ENCODE results near the gene ATF7IP.

ATF7IP gene

DNA sequence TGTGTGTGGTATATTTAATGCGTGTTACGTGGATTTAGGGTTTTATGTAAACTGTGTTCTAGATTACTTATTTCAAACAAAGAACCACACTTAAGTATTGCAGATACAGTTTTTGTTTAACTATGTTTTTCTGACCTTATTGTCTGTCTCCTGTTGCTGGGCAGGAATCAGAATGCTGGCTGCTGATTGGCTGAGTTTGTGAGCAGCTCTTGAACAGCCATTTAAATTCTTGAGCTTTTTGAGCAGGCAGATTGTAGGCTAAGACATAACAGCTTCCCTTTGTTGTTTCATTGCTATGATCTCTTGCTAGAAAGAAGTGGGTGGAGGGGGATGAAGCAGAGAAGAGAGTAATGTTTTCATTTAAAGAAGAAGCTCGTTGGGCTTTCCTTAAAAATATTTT, 52.2 kb downstream of the ATF7IP start:
- no peak for DNase-seq

DNA sequence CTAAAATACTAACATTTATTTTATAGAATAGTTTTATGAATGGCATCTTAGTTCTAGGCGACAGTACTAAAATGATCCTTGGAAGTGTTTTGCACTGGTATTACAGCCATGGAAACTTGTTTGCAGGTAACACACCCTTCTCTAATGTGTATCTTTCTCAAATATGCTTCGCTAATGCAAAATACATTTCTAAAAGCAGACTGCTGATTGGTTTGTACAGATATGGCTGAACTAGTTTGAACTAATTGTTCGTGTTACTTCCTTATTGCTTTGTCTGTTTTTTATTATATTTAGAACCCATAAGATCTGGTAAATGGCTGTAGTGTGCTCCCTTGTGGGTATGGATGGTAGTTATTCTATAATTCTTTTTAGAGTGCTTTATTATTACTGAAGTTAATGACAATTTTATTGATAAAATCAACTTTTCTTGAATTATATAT, 53.0 kb downstream of the ATF7IP start:
- no peak for DNase-seq

DNA sequence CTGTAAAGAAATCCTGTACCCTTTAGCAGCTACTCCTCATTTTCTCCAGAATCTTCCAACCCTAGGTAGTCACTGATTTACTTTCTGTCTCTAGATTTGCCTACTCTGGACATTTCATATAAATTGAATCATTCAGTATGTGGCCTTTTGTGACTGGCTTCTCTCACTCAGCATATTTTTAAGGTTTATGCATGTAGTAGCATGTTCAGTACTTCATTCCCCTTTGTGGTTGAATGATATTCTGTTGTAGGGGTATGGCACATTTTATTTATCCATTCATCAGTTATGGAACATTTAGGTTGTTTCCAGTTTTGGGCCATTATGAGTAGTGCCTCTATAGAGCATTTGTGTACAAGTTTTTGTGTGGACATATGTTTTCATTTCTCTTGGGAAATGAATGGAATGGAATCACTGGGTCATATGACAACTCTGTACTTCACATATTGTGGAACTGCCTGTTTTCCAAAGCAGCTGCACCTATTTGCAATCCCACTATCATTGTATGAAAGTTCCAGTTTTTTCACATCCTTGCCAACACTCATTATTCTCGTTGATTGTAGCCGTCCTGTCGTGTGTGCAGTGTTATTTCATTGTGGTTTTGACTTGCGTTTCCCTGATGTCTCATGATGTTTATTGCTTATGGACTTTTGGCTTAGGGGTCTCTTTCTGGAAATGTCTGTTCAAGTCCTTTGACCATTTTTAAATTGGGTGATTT, 57.2 kb downstream of the ATF7IP start:
- DNase-seq: no peak

DNA sequence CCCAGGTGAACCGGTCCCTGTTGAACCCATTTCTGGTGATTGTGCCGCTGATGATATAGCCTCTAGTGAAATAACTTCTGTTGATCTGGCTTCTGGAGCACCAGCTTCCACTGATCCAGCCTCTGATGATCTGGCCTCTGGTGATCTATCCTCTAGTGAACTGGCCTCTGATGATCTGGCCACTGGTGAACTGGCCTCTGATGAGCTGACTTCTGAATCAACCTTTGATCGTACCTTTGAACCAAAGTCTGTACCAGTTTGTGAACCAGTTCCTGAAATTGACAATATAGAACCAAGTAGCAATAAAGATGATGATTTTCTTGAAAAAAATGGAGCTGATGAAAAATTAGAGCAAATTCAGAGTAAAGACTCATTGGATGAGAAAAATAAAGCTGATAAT, 59.1 kb downstream of the ATF7IP start:
- no peak for DNase-seq

DNA sequence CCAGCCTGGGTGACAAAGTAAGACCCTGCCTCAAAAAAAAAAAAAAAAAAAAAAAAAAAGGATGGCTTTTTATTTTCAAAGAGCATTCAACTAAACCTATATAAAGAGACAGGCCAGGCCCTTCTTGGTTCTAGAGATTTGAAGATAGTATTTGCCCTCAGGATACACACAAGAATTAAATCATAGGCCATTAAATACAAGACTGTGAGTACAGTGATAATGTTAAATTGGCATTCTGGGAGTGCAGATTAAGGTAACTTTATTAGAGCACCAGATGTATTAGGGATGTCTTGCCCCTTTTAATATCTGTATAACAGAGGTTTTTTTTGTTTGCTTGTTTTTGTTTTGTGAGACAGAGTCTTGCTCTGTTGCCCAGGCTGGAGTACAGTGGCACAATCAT, 61.3 kb downstream of the ATF7IP start:
- DNase-seq: no peak

DNA sequence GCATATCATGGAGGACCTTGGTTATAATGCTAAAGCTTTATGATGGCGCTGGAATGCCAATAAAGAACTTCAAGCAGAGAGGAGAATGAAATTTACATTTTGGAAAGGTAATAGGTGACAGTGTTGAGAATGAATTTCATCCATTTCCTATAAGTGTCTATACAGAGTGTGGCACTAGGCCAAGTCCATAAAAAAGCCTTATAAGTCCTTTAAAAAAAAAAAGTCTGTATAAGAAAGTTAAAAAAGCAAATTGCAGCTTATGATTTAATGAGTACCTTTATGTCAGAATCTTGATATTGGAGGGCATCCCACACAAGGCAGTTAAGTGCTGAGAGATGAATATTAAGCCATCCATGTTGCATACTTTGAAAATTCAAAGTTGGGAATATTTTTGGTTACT, 62.4 kb downstream of the ATF7IP start:
- no peak for DNase-seq

DNA sequence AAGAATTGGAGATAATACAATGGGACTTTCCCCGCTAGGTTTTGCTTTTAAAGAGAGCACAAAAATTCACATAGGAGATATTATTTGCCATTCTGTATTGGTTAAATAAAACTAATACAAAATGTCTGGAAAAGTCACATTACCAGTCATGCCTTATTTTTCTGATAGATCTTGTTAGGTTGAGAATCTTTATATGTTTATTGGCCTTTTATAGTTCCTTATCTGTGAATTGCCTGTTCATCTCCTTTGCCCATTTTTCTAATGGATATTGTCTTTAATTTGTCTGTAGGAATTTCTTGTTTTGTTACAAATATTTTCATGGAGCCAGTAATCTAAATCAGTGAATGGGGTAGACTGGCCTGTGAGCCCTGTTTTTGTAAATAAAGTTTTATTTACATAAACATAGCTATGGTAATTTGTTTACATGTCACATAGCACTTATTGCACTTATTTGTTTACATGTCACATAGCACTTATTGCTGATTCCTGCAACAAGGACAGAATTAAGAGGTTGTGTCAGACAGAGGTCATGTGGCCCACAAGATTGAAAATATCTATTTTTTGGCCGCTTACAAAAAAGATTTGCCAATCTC, 65.0 kb downstream of the ATF7IP start:
- DNase-seq: no peak

DNA sequence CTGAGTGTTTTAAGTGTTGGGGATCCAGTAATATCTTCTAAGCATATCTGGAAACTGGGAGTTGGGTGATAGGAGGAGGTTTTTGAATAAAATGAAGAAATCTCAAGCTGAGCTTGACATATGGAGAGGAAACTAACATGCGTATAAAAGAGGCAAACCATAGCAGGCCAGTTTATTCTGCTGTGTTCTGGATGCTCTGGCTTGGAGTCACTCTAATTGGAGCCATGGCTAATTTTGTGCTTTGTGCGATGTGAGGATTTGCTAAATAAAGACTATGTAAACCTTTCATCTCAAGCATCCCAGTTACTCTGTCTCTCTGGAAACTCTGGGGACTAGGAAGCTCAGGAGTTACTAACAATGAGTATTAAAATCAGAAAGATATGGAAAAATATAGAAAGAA, 66.5 kb downstream of the ATF7IP start:
- DNase-seq: no peak

DNA sequence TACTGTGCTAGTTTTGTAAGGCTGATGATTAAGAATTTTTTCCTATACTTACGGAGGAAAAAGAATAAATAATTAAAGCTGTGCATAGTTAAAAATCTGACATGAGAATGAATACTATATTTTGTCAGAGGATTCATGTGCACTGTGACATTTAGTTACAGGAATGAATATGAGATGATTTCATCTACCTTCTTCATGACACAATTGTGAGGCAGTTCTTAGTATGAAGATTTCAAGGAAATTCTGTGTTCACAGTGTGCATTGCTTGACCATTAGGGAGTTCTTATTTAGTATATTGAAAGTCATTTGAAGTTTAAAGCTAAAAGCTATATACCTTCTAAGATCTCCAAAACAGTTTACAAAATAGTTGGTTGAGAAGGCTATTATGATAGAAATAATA, 70.1 kb downstream of the ATF7IP start:
- no peak for DNase-seq

DNA sequence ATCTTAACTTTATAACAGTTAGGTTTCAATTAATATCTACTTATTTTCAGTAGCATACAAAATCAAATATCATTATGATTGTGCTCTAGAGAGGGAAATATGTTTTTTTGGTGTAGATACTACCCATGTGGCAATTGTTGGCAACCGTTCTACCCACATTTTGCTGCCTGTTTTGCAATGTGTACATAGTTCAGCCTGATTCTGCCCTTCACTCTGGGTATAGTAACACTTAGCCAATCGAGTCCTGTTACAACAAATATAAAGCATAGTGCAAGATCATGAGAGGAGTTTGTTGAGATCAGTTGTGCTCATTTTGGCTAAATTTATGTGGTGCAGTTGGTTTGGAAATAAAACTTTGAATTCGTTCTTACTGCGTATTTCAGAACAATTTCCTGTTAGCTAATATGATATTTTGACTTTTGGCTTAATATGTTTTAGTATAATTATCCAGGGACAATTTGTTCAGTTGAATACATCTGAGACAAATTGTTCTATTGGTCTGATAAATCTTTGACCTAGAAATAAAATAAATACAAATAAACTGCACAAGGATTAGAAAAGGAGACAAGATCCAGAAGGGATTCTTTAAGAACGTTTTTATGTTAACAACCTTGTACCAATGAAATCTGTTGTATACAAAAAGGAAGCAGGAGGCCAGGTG, 76.9 kb downstream of the ATF7IP start:
- no peak for DNase-seq

DNA sequence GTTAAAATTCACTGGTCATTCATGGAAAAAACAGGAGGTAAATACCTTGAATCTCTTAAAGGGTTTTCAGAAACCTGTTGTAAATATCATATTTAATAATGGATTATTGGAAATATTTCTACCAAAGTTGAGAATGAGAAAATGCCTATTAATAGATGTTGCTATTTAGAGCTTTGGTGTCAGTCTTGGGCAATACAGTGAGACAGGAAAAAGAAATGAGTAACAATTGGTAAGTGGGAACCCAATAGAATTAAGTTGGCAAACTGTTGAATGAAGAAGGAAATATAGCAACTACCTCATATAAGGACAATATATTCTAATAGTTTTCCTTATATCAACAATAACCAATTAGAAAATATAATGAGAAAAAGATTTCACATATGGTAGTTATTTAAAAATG, 78.0 kb downstream of the ATF7IP start:
- no peak for DNase-seq

DNA sequence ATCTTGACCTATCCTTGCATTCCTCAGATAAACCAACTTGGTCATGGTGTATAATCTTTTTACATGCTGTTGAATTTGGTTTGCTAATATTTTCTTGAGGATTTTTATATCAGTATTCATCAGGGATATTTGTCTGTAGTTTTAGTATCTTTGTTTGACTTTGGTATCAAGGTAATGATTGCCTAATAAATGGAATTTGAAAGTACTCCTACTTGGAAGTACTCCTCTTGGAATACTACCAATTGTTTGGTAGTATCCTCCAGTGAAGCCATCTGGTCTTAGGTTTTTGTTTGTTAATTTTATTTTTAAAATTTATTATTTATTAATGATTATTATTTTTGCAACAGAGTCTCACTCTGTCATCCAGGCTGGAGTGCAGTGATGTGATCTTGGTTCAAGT, 85.0 kb downstream of the ATF7IP start:
- DNase-seq: no peak

DNA sequence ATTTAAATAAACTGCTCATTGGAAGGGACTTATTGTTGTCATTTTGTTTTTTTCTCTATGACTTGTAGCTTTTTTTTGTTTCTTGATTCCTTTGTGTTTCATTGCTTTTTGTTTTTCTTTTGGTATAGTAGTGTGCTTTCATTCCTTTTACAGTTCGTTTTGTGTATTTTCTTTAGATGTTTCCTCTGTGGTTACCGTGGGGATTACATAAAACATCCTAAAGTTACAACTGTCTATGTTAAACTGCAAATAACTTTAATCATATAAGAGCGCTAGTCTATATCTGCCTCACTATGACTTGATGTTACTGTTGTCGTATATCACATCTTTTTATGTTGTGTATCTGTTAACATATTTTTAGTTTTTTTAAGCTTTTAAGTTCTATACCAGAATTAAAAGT, 86.9 kb downstream of the ATF7IP start:
- no peak for DNase-seq

DNA sequence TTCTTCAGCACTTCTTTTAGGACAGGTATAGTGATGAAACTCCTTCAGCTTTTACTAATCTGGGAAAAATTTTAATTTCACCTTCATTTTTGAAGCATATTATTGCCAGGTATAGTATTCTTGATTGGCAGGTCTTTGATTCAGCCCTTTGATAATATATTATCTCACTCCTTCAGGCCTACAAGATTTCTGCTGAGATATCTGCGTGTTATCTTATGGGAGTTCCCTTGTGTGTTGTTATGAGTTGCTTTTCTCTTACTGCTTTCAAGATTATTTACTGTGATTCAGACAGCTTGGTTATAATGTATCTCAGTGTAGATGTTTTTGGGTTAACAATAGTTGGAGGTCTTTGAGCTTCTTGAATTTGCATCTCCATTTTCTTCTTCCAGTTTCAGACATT, 87.4 kb downstream of the ATF7IP start:
- DNase-seq: no peak

DNA sequence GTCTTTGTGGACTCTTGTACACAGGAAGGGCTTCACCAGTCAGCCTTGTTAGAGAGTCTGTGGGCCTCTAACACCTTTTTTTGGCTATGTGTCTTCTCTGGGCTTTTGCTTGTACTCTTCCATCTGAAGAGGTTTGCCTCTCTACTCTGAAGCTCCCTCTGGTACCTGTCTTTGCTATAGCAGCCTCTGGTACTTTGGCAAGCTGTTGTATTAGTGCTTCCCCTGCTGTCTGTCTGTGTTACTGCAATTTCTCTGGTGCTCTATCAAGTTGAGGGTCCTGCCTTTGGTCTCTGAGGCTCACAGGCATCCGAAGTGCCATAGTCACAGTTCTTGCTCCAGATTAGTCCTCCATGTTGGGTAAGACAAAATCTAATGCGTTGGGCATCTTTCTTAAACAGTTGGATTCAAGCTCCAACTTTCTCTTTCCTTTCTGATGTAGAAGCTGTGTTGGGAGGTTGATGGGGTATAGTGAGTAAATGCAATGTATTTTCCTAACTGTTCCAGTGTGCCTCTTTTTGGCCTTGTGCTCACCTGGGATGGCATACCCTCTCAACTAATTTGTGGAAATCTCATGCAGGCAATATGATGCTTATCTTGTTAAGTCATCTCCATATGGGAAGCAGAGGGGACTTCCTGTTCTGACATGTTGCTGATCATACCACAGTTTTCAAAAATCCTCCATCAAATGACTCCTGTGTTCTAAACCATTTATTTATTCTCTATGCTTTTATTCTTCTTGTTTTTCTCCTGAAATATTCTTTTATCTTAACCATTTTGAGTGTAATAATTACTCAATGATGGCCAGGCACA, 88.8 kb downstream of the ATF7IP start:
- DNase-seq: peak; percentile 18

DNA sequence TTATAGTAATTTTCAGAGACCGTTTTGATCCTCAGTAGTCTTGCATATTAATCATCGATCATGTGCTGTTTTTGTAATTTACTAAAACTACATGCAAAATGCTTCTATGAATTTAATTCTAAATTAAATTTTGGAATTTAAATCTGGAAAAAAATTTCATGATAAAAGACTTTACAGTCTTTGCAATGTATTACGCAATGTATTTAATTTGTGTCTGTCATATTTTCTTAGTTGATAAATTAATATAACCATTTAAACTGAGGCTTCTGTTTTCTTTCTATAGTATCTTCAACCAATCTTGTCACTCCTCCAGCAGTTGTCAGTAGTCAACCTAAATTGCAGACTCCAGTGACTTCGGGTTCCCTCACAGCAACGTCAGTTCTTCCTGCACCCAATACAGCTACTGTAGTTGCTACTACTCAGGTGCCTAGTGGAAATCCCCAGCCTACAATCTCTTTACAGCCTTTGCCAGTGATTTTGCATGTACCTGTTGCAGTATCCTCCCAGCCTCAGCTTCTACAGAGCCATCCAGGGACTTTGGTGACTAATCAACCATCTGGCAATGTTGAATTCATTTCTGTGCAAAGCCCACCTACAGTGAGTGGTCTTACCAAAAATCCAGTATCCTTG, 94.8 kb downstream of the ATF7IP start:
- no peak for DNase-seq

DNA sequence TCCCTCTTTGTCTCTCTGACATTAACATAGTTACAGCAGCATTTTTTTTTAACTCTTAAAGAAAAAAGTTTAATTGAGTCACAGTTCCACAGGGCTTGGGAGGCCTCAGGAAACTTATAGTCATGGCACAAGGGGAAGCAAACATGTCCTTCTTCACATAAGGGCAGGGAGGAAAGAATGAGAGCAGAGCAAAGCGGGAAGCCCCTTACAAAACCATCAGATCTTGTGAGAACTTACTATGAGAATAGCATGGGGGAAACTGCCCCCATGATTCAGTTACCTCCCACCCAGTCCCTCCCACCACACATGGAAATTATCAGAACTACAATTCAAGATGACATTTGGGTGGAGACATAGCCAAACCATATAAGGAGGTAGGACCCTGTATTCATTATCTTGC, 106.0 kb downstream of the ATF7IP start:
- DNase-seq: no peak

DNA sequence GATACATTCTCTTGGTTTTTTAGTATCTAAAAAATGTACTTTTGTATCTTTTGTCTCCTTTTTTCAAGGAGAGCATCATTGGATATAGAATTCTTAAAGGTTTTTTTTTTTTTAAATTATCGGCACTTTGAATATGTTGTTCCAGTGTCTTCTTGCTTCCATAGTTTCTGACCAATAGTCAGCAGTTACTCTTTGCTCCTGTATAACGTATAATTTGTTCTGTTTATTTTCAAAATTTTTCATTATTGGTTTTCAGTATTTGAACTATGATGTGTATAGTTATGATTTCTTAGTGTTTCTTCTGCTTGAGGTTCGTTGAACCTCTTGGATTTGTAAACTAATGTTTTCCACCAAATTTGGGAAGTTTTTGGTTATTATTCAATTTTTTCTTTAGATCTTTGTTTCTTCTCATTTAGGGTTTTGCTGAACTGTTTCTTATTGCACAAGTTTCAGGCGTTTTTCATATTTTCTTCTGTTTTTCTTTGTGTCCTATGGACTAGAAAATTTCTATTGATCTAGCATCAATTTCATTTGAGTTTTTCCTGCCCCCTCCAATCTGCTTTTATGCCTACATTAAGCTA, 108.3 kb downstream of the ATF7IP start:
- DNase-seq: no peak

DNA sequence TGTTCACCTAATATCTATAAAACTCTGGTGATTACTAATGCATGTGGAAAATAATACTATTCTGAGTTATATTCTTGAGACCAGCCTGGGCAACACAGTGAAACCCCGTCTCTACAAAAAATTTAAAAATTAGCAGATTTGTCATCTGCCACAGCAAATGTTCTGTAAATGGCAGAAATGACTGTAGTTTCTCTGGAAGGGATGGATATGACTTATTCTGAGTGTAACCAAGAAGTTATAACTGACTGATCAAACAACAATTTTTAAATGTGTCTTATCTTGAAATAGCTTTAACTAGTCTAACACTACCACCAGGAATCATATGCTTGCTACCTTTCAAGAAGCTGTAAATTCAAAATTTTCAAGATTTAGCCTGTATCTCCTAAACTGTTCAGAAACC, 113.5 kb downstream of the ATF7IP start:
- DNase-seq: no peak

DNA sequence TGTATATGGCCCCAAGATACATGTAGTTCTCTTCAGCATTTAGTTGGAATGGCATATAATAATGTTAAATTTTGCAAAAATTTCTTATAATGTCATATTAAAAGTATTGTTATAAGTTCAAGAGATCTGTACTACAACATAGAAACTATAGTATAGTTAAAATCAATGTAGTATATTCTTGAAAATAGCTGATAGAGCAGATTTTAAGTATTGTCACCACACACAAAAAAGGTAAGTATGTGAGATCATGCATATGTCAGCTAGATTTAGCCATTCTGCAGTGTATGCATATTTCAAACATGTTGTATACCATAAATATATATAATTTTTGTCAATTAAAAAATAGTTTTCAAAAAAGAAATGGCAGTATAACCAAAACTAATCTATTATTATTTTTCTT, 115.7 kb downstream of the ATF7IP start:
- no peak for DNase-seq

DNA sequence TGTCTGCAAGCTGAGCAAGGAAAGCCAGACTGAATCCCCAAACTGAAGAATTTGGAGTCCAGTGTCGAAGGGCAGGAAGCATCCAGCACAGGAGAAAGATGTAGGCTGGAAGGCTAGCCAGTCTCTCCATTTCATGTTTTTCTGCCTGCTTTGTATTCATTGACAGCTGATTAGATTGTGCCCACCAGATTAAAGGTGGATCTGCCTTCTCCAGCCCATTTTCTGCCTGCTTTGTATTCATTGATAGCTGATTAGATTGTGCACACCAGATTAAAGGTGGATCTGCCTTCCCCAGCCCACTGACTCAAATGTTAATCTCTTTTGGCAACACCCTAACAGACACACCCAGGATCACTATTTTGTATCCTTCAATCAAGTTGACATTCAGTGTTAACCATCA, 116.9 kb downstream of the ATF7IP start:
- no peak for DNase-seq

DNA sequence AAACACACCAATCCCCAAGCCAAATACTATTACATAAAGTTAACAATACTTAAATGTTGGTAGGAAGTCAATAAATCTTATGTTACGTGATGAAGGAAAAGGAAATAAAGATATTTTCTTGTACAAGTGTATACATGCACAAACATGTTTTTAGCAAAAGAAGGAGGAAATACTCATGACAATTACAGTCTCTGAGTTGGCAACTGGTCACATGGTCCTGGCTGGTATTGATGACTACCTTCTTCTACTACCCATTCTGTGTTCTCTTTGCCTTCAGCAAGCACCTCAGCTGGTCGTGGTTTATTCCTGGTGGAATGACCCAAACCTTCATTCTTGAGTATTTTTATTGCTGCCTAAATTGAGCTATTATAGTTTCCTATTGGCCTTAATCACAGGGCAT, 117.4 kb downstream of the ATF7IP start:
- DNase-seq: no peak

DNA sequence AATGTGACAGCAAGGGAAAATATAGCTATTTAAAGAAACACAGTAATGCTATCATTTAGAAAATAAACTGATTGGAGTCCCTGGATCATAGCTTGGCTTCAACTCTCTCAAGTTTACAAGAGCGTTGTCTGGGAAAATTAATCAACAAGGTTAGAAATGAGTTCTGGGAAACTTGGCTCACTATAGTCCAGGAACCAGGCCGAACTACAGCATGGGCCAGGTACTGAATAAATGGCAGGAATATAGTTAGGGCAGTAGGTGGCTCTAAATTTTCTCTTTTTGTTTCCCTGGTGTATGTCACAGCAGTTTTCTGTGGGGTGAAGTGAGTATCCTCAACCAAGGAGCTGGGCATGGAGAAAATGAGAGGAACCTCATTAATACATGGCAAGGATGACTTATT, 129.8 kb downstream of the ATF7IP start:
- no peak for DNase-seq
